WTC11 (cell line): ENCODE results near the gene TBC1D22A.

Source experiments
- KAT7 ChIP-seq: sonication (generic); formaldehyde crosslinking; IDR thresholded peaks from 2 replicates; pipeline ENCODE4 v1.8.1; 2023; ENCODE audit warnings: missing genetic modification reagents, mild to moderate bottlenecking, borderline replicate concordance
- TF ChIP-seq, protein P1 (sequence below): fragments of 200-600 bp; IDR thresholded peaks from 2 replicates; pipeline ENCODE4 v1.8.0; 2022; ENCODE audit warnings: antibody characterized with exemption
- TF ChIP-seq, protein P2 (sequence below): sonication (generic); formaldehyde crosslinking; conservative IDR thresholded peaks from 2 replicates; pipeline ENCODE4 v1.8.1; 2023; ENCODE audit warnings: mild to moderate bottlenecking, low read depth, missing genetic modification reagents, moderate library complexity

DNA sequence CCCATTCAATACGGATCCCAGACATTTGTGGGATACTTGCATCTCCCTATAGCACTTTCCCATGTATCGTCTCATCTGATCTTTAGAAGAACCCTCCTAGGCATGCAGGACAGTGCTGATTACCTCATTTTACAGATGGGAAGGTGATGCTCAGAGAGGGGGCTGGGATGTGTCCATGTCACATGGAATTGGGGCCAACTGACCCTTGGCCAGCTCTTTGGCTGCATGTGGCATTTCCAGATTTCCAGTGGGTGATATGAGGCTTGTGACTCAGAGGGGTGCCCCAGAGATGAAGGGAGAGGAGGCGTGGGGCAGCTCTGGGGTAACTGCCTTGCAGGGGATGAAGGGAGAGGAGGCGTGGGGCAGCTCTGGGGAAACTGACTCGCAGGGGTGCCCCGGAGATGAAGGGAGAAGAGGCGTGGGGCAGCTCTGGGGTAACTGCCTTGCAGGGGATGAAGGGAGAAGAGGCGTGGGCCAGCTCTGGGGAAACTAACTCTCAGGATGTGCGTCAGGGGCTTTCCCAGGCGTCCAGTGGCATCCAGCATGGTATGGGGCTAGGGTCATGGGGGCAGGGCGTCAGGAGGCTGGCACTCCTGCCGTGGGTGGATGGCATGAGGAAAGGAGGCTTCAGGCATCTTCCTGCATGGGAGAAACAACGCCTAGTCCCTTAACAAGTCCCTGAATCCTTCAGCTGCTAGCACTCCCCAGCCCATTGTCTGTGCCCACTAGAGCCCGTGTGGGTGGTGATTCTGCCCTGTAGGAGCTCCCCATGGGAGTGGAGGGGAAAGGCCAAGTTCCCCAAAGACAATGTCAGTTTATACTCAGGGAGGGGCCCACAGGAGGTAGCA lies 12.5 kb upstream of the TBC1D22A start:
- TF ChIP-seq, protein P1, sequence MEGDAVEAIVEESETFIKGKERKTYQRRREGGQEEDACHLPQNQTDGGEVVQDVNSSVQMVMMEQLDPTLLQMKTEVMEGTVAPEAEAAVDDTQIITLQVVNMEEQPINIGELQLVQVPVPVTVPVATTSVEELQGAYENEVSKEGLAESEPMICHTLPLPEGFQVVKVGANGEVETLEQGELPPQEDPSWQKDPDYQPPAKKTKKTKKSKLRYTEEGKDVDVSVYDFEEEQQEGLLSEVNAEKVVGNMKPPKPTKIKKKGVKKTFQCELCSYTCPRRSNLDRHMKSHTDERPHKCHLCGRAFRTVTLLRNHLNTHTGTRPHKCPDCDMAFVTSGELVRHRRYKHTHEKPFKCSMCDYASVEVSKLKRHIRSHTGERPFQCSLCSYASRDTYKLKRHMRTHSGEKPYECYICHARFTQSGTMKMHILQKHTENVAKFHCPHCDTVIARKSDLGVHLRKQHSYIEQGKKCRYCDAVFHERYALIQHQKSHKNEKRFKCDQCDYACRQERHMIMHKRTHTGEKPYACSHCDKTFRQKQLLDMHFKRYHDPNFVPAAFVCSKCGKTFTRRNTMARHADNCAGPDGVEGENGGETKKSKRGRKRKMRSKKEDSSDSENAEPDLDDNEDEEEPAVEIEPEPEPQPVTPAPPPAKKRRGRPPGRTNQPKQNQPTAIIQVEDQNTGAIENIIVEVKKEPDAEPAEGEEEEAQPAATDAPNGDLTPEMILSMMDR: no peak
- no peak for TF ChIP-seq KAT7 (CRISPR knock-in tag)
- TF ChIP-seq, protein P2, sequence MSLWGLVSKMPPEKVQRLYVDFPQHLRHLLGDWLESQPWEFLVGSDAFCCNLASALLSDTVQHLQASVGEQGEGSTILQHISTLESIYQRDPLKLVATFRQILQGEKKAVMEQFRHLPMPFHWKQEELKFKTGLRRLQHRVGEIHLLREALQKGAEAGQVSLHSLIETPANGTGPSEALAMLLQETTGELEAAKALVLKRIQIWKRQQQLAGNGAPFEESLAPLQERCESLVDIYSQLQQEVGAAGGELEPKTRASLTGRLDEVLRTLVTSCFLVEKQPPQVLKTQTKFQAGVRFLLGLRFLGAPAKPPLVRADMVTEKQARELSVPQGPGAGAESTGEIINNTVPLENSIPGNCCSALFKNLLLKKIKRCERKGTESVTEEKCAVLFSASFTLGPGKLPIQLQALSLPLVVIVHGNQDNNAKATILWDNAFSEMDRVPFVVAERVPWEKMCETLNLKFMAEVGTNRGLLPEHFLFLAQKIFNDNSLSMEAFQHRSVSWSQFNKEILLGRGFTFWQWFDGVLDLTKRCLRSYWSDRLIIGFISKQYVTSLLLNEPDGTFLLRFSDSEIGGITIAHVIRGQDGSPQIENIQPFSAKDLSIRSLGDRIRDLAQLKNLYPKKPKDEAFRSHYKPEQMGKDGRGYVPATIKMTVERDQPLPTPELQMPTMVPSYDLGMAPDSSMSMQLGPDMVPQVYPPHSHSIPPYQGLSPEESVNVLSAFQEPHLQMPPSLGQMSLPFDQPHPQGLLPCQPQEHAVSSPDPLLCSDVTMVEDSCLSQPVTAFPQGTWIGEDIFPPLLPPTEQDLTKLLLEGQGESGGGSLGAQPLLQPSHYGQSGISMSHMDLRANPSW (CRISPR knock-in tag): no peak
